ENCODE results near the gene SLC27A5.
"Not testable (repeated sequence)": the region's sequence is repeated elsewhere in the genome, so short reads cannot be mapped to it uniquely, and the experiment has no call there.

The SLC27A5 gene

DNA sequence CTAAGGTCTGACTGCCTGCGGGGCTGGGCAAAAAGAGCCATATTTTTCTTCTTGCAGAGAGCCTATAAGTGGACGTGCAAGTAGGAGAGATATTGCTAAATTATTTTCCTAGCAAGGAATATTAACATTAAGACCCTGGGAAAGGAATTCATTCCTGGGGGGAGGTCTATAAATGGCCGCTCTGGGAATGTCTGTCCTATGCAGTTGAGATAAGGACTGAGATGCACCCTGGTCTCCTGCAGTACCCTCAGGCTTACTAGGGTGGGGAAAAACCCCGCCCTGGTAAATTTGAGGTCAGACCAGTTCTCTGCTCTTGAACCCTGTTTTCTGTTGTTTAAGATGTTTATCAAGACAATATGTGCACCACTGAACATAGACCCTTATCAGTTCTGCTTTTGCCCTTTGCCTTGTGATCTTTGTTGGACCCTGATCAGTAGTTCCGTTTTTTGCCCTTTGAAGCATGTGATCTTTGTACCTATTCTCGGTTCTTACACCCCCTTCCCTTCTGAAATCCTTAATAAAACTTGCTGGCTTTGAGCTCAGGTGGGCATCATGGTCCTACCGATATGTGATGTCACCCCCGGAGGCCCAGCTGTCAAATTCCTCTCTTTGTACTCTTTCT, 4.1 kb downstream of the SLC27A5 start:
- not testable (repeated sequence) for H3K27me3 Mint-ChIP-seq; H3K4me3 Mint-ChIP-seq; H3K27ac Mint-ChIP-seq; H3K36me3 Mint-ChIP-seq; DNase-seq; ATAC-seq (replicated peaks); H3K4me1 Mint-ChIP-seq; H3K9me3 Mint-ChIP-seq

DNA sequence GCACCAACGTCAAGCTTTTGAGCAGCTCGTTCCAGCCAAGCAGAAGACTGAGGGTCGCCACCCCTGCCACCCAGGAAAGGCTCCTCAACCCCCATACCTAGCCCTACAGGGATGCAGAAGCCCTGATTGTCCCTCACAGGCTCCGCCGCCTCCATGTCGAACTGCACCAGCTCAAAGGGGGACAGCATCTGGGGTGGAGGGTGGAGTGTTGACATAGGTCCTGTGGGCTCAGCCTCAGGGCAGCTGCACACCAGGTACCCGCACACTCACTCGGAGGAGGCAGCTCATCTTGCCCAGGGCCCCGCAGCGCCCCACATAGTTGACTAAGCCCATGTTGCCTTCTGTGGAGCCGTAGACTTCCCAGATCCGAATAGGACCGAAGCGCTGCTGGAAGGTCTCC, 11.6 kb downstream of the SLC27A5 start:
- peaks cover 18 to 25% of the 10 kb centered on the region in 2 donors for H3K4me1 Mint-ChIP-seq
- peak overlapping the region; percentile 85 to 87 for H3K4me3 Mint-ChIP-seq
- DNase-seq (no peak), ATAC-seq (replicated peaks) (no peak)
- H3K36me3 Mint-ChIP-seq, result peaks cover 3 to 17% of the 10 kb centered on the region in 2 donors
- no peaks in the 10 kb centered on the region for H3K27me3 Mint-ChIP-seq
- H3K9me3 Mint-ChIP-seq, result peaks cover 11 to 15% of the 10 kb centered on the region in 2 donors
- no peak overlapping the region for H3K27ac Mint-ChIP-seq

DNA sequence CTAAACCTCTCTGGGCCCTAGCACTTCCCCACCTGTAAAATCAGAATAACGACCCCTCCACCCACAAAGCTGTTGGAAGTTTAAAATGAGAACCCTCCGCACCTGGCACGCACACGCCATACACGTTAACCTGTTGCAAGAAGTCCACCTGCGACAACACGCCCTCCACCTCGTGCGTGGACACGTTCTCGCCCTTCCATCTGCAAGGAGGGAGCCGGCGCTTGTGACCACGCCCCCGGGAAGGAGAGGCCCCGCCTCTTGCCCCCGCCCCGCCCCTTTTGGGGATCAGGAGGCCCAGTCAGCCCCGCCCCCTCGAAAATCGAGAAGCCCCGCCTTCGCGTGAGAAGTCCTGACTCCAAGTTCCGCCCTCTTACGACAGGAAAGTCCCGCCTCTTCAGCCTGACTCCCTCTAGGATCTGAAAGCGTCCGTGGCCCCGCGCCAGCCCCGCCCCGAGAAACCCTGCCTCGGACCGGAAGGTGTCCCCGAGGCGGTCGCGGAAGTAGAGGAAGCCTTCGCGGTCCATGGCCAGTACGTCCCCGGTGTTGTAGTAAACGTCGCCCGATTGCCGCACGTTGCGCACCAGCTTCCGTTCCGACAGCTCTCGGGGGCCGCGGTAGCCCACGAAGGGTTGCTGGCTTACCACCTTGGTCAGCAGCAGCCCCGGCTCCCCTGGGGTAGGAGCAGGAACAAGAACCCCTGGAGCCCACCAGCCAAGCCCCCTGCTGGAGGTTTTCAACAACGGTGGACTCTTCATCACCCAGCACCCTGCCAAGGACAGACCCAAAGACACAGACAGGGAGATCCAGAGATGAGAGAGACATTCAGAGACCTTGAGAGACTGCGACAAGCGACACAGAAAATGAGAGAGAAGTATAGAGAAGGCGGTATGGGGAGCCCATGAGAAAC, 12.5 kb downstream of the SLC27A5 start:
- Mint-ChIP-seq H3K36me3 (peaks cover 6 to 21% of the 10 kb centered on the region in 2 donors), H3K4me3 (peak overlapping the region; percentile 85 to 87), H3K27me3 (no peaks in the 10 kb centered on the region), H3K27ac (peak overlapping the region; percentile 90), H3K9me3 (peaks cover 11 to 15% of the 10 kb centered on the region in 2 donors), H3K4me1 (peaks cover 20 to 25% of the 10 kb centered on the region in 2 donors)
- ATAC-seq (replicated peaks) (peak; percentile 99), DNase-seq (peak; percentile 99)

DNA sequence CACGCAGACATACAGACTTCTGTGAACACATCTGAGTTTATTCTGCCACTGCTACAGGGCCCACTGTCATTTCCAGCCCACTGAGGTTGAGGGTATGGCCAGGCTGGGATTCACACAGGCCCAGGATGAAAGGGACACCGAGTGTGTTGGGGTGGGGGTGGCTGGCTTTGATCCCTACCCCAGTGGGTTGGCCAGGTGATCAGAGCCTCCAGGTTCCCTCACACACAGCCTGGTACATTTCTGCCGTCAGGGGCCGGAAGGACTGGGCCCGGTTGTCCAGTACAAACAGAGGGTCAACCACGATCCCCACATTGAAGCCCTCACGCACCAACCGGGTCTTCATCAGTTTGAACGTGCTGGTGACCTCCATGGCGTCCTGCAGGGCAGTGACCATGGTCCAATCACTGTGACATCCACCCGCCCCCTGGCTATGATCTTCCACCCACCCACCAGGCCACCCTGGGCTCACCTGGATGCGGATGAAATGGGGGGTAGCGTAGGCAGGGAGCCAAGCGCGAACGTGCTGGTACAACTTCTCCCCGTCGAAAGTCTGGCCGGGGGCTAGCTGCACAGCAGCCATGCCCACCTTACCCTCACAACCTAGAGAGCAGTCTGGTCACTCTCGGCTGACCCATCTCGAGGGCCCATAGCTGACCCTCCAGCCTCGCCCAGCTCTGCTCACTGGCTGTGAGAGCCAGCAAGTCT, 13.3 kb downstream of the SLC27A5 start:
- Mint-ChIP-seq H3K4me3 (peak overlapping the region; percentile 85 to 87), H3K27me3 (no peaks in the 10 kb centered on the region), H3K27ac (peak overlapping the region; percentile 90), H3K9me3 (peaks cover 11 to 15% of the 10 kb centered on the region in 2 donors), H3K36me3 (peaks cover 6 to 21% of the 10 kb centered on the region in 2 donors), H3K4me1 (peaks cover 20 to 25% of the 10 kb centered on the region in 2 donors)
- ATAC-seq (replicated peaks) (no peak), DNase-seq (no peak)

DNA sequence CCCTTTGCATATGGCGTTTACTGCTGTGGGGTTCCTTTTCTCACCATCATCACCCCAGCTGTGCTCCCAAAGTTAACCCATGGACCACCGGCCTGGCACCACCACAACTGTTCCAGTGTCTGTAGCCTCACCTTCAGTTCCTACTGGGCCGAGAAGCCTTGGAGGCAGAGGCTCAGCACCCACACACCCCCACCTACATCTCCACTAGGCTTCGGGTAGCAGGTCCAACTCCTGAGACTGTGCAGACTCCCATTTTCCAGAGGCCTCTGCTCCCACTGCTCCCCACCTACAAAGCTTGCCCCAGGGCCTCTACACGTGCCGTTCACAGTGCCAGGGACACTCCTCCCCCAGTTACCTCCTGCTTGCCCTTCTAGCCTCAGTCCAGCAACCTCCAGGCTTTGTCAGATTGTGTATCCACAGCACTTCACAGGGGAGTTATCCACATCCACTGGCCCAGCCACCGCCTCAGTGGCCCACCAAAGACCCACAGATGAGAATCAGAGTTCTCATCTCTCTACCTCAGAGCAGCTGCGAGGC, 14.1 kb downstream of the SLC27A5 start:
- Mint-ChIP-seq H3K27ac (peak overlapping the region; percentile 42), H3K27me3 (no peaks in the 10 kb centered on the region), H3K9me3 (peaks cover 11 to 15% of the 10 kb centered on the region in 2 donors), H3K4me1 (peaks cover 20 to 25% of the 10 kb centered on the region in 2 donors), H3K36me3 (peaks cover 6 to 21% of the 10 kb centered on the region in 2 donors), H3K4me3 (peak overlapping the region in 1 of 2 donors; percentile 85)
- ATAC-seq (replicated peaks), result no peak
- DNase-seq, result no peak

DNA sequence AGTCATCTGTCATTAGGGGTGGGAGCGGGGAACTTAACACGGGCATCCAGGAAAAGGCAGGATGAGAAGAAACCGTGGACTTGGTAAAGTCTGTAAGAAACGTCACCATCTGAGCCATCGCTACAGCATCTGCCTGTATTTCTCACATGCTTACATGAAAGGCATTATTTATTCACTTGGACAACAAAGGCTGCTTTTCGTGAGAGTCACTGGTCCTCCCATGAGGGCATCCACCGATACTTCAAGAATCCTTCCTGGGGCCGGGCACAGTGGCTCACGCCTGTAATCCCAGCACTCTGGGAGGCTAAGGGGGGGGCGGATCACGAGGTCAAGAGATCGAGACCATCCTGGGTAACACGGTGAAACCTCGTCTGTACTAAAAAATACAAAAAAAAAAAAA, 19.5 kb downstream of the SLC27A5 start:
- DNase-seq, result no peak
- ATAC-seq (replicated peaks), result no peak
- Mint-ChIP-seq H3K4me1 (peaks cover 7% of the 10 kb centered on the region in 2 donors), H3K4me3 (no peak overlapping the region), H3K9me3 (no peaks in the 10 kb centered on the region), H3K27ac (no peak overlapping the region), H3K36me3 (peaks cover 10 to 21% of the 10 kb centered on the region in 2 donors), H3K27me3 (no peaks in the 10 kb centered on the region)

DNA sequence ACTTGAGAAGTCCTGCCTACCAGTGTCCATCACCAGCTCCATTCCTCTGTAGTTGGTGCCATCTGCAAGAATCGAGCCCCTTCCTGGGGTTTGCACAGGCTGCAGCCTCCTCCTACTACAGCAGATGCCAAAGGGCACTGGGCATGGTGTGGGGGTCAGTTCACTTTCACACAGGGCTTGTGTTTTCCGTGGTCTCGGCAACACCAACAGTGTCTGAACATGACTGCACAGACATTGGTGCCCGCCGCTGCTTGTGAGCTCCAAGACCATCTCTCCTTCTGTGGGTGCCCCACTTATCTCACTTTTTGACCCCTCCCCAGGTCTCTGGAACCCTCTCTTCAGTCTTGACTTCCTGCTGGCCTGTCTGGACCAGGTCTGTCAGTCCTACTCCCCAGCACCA, 20.4 kb downstream of the SLC27A5 start:
- Mint-ChIP-seq H3K9me3 (no peaks in the 10 kb centered on the region), H3K4me3 (no peak overlapping the region), H3K27me3 (no peaks in the 10 kb centered on the region), H3K27ac (peak overlapping the region; percentile 9), H3K4me1 (peaks cover 7% of the 10 kb centered on the region in 2 donors), H3K36me3 (peaks cover 10 to 20% of the 10 kb centered on the region in 2 donors)
- DNase-seq (no peak), ATAC-seq (replicated peaks) (no peak)

DNA sequence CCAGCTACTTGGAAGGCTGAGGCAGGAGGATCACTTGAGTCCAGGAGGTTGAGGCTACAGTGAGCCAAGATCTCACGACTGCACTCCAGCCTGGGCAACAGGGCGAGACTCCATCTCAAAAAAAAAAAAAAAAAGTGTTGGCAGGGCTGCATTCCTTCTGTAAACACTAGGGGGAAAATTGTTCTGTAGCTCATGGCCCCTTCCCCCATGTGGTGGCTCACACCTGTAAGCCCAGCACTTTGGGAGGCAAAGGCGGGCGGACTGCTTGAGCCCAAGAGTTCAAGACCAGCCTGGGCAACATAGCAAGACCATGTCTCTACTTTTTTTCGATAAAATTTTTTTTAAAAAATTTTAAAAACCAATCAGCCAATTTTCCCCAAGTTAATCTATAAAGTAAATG, 27.4 kb downstream of the SLC27A5 start:
- not testable (repeated sequence) for H3K27ac Mint-ChIP-seq; ATAC-seq (replicated peaks); H3K4me3 Mint-ChIP-seq; DNase-seq; H3K27me3 Mint-ChIP-seq; H3K9me3 Mint-ChIP-seq
- peaks cover 7 to 11% of the 10 kb centered on the region in 2 donors for H3K4me1 Mint-ChIP-seq
- H3K36me3 Mint-ChIP-seq, result peaks cover 16 to 30% of the 10 kb centered on the region in 2 donors

DNA sequence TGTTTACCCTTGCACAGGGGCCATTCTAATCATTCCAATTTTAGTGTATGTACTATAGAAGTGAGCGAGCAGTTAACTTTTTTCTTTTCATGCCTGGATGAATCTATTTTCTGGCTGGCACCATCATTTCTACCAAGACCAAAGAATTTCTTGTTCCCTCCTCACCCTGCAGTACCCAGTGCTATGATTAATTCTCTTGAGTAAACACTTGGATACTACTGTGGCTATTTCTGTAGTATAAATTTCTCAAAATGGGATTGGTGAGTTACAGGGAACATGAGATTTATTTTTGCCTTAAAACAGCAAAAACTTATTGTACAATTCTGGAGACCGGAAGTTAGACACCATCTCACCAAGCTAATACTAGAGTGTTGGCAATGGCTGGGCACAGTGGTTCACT, 28.0 kb downstream of the SLC27A5 start:
- peaks cover 20 to 36% of the 10 kb centered on the region in 2 donors for H3K36me3 Mint-ChIP-seq
- H3K27ac Mint-ChIP-seq, result no peak overlapping the region
- H3K4me1 Mint-ChIP-seq, result peaks cover 4 to 6% of the 10 kb centered on the region in 2 donors
- H3K27me3 Mint-ChIP-seq, result no peaks in the 10 kb centered on the region
- no peaks in the 10 kb centered on the region for H3K9me3 Mint-ChIP-seq
- ATAC-seq (replicated peaks) (no peak), DNase-seq (no peak)
- no peak overlapping the region for H3K4me3 Mint-ChIP-seq

DNA sequence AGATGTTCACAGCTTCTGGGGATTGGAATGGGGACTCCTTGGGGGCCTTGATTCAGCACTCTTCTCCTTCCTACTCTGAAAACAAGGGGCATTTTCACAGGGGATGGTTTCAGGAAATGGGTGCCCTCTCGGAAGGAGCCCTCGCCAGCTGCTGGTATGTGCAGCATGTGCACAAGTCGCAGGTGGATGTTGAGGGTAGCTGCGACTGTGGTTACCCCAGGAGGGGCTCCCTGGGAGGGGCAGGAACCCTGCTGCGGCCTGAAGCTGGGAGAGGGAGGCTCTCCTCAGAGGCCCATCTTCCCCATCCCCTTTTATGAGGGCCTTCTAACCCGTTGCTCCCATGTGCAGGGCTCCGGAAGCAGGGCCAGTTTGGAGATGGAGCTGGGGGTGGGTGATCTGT, 29.4 kb downstream of the SLC27A5 start:
- DNase-seq (no peak), ATAC-seq (replicated peaks) (no peak)
- Mint-ChIP-seq H3K4me3 (no peak overlapping the region), H3K27ac (no peak overlapping the region), H3K9me3 (no peaks in the 10 kb centered on the region), H3K27me3 (no peaks in the 10 kb centered on the region), H3K36me3 (peaks cover 20 to 36% of the 10 kb centered on the region in 2 donors), H3K4me1 (peaks cover 11 to 15% of the 10 kb centered on the region in 2 donors)

DNA sequence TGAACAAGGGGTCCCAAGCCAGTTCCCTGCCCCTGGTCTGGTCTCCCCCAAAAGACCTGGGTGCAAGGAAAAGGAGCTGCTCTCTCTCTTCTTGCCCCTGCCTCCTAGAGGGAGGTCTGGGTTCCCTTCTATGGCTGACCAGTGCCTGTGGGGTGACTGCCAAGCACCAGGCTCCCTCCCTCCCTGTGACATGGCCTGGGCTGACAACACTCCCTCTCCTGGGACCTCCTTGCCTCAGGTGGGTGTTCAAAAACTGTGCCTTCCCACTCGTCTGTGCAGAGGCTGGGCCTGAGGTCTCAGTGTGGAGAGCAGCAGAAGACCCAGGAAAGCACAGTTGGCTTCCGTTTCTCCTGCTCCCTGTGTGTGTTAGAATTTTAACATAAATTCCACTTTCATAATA, 31.0 kb downstream of the SLC27A5 start:
- DNase-seq (no peak), ATAC-seq (replicated peaks) (no peak)
- H3K9me3 Mint-ChIP-seq, result no peaks in the 10 kb centered on the region
- peaks cover 18 to 27% of the 10 kb centered on the region in 2 donors for H3K4me1 Mint-ChIP-seq
- peak overlapping the region; percentile 81 for H3K27ac Mint-ChIP-seq
- peaks cover 20 to 36% of the 10 kb centered on the region in 2 donors for H3K36me3 Mint-ChIP-seq
- no peak overlapping the region for H3K4me3 Mint-ChIP-seq
- no peaks in the 10 kb centered on the region for H3K27me3 Mint-ChIP-seq

DNA sequence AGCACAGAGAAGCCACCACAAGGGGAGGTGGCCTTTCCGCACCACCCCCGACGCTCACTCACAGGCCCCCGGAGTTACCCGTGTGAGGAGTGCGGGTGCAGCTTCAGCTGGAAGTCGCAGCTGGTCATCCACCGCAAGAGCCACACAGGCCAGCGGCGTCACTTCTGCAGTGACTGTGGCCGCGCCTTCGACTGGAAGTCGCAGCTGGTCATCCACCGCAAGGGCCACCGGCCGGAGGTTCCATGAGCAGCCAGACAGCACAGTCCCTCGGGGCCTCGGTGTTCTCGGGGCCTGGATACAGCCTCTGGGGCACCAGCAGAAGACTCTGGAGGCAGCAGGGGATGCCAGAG, 31.3 kb downstream of the SLC27A5 start:
- no peak overlapping the region for H3K27ac Mint-ChIP-seq
- ATAC-seq (replicated peaks) (no peak), DNase-seq (no peak)
- no peak overlapping the region for H3K4me3 Mint-ChIP-seq
- no peaks in the 10 kb centered on the region for H3K9me3 Mint-ChIP-seq
- peaks cover 22 to 36% of the 10 kb centered on the region in 2 donors for H3K36me3 Mint-ChIP-seq
- H3K27me3 Mint-ChIP-seq, result no peaks in the 10 kb centered on the region
- H3K4me1 Mint-ChIP-seq, result peaks cover 20 to 30% of the 10 kb centered on the region in 2 donors

DNA sequence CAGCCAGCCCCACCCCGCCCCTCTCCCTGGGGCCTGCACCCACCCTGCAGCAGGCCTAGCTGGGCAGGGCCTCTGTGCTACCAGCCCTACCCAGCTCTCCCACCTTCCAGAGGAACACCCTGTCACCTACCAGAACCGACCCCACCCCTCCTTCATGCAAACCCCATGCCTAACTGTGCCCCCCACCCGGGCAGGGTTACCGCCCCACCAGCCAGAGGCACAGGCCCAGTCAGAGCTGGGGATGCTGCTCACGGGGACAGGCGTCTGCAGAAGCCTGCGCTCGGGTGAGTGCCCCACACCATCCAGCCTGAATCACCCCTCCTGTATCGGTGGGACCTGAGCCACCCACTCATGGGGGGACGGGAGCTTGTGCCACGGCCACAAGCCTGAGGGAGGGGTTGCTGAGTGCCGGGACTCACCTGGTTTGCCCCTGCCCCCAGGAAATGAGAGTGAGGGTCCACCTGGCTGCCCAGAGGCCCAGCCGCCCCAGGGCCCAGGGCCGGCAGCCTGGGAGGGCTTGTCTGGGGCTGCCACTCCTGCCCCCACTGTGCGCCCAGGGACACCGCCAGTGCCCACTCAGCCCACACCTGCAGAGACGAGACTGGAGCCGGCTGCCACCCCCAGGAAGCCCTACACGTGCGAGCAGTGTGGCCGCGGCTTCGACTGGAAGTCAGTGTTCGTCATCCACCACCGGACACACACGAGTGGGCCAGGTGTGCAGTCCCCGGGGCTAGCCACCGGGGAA, 31.9 kb downstream of the SLC27A5 start:
- Mint-ChIP-seq H3K36me3 (peaks cover 22 to 36% of the 10 kb centered on the region in 2 donors), H3K27ac (no peak overlapping the region), H3K9me3 (no peaks in the 10 kb centered on the region), H3K4me1 (peaks cover 23 to 35% of the 10 kb centered on the region in 2 donors), H3K4me3 (no peak overlapping the region), H3K27me3 (no peaks in the 10 kb centered on the region)
- no peak for DNase-seq
- ATAC-seq (replicated peaks), result no peak

All from stimulated activated naive B cell treated with anti-CD40 and anti-IgM and Interleukin-4, amounts not matched to agents 10 μg/mL and 1 μg/mL and 100 μg/mL, for 72 hours (primary cell).